A549 (cell line): ENCODE data around the gene TROAP. TPM values are rescaled to one million over a fixed set of nuclear protein-coding genes. Genes with fewer than 3 reads are reported as not detected.
"Not testable (repeated sequence)": the region's sequence is repeated elsewhere in the genome, so short reads cannot be mapped to it uniquely, and the experiment has no call there.

ENCODE experiments used
- ATAC-seq, 2 experiments: fragments of 200-7000 bp in 1 of 2; fragments of >200 bp in 1 of 2; cut with Nextera tagmentation in 1 of 2; cut with Tn5 transposase in 1 of 2; 3 replicates each; pipeline versions ENCODE4 v1.8.0 to v1.9.1; 2018 to 2020; ENCODE audit warnings: mild to moderate bottlenecking in 1 of 2, moderate library complexity in 1 of 2
- CTCF ChIA-PET: fragments of 300-600 bp; sonication (Branson Sonifier 250); formaldehyde crosslinking; extraction: SDS; loops from one replicate; lab custom pipeline; 2021; ENCODE audit warnings: antibody characterized with exemption, inconsistent platforms; lab: Yijun Ruan, JAX
- POLR2A ChIA-PET: fragments of 350-600 bp; formaldehyde crosslinking; extraction: SDS; loops from one replicate; lab custom pipeline; 2021; ENCODE audit warnings: antibody characterized with exemption, inconsistent platforms; lab: Yijun Ruan, JAX
- DNase-seq, 2 experiments: peaks; one replicate each; pipeline versions ENCODE4 v3.0.0 to v3.0.0-alpha.2; 2011 to 2016; ENCODE audit warnings: low read depth in 1 of 2, low spot score in 1 of 2
- FAIRE-seq: peaks from 2 replicates; lab custom pipeline; 2011; peaks lifted over from hg19 to GRCh38; lab: Jason Lieb, UNC
- H3K27ac ChIP-seq, 2 experiments: fragments of >200 bp; sonication (Bioruptor Twin); formaldehyde crosslinking; 3 replicates each; pipeline ENCODE4 v1.5.1; 2016 to 2017
- H3K4me1 ChIP-seq: fragments of >200 bp; sonication (Bioruptor Twin); formaldehyde crosslinking; 3 replicates; pipeline ENCODE4 v1.6.1; 2016
- H3K4me2 ChIP-seq: fragments of >200 bp; sonication (Bioruptor Twin); formaldehyde crosslinking; 3 replicates; pipeline ENCODE4 v1.6.1; 2016
- H3K4me3 ChIP-seq: fragments of >200 bp; sonication (Bioruptor Twin); formaldehyde crosslinking; 3 replicates; pipeline ENCODE4 v1.5.1; 2016
- H3K9me3 ChIP-seq: fragments of >200 bp; sonication (Bioruptor Twin); formaldehyde crosslinking; 3 replicates; pipeline ENCODE4 v1.6.1; 2016
- BHLHE40 ChIP-seq: IDR thresholded peaks from 2 replicates; pipeline ENCODE4 v1.6.1; 2012; ENCODE audit warnings: low read depth, low read length, inconsistent platforms
- CBX8 ChIP-seq: fragments of 200-600 bp; sonication (generic); IDR thresholded peaks from 2 replicates; pipeline ENCODE4 v1.6.1; 2016
- CEBPB ChIP-seq, 2 experiments: fragments of >200 bp in 1 of 2; sonication (Bioruptor Twin) in 1 of 2; formaldehyde crosslinking in 1 of 2; IDR thresholded peaks; 2 replicates each; pipeline ENCODE4 v1.6.1; 2012 to 2016
- ESRRA ChIP-seq: fragments of 150-350 bp; IDR thresholded peaks from 2 replicates; pipeline ENCODE4 v1.6.1; 2014; ENCODE audit warnings: mild to moderate bottlenecking, low read length, borderline replicate concordance
- FOSB ChIP-seq: fragments of 250-450 bp; sonication (Bioruptor Pico); IDR thresholded peaks from 2 replicates; pipeline ENCODE4 v1.5.0; 2020; ENCODE audit warnings: mild to moderate bottlenecking, moderate library complexity
- FOXS1 ChIP-seq: fragments of 250-450 bp; sonication (Bioruptor Pico); IDR thresholded peaks from 2 replicates; pipeline ENCODE4 v1.5.0; 2020; ENCODE audit warnings: mild to moderate bottlenecking, moderate library complexity
- HOXB13 ChIP-seq: fragments of 250-450 bp; sonication (Bioruptor Pico); IDR thresholded peaks from 2 replicates; pipeline ENCODE4 v1.5.0; 2020; ENCODE audit warnings: low read depth, mild to moderate bottlenecking, moderate library complexity
- MAFK ChIP-seq: fragments of 450-650 bp; IDR thresholded peaks from 2 replicates; pipeline ENCODE4 v1.6.1; 2014; ENCODE audit not compliant: partially characterized antibody
- PHF8 ChIP-seq: fragments of 200-600 bp; sonication (generic); IDR thresholded peaks from 2 replicates; pipeline ENCODE4 v1.6.1; 2016; ENCODE audit warnings: low read depth, mild to moderate bottlenecking, antibody characterized with exemption, moderate library complexity, borderline replicate concordance
- RAD21 ChIP-seq, 2 experiments: fragments of >200 bp in 1 of 2; sonication (Bioruptor Twin) in 1 of 2; formaldehyde crosslinking in 1 of 2; IDR thresholded peaks in 1 of 2; conservative IDR thresholded peaks in 1 of 2; 2 replicates in 1 of 2; 3 replicates in 1 of 2; pipeline ENCODE4 v1.6.1; 2012 to 2018; ENCODE audit warnings: inconsistent platforms in 1 of 2
- SREBF2 ChIP-seq: fragments of 450-650 bp; IDR thresholded peaks from 2 replicates; pipeline ENCODE4 v1.6.1; 2014; ENCODE audit warnings: mild to moderate bottlenecking, moderate library complexity
- TFCP2L1 ChIP-seq: fragments of 250-450 bp; sonication (Bioruptor Pico); IDR thresholded peaks from 2 replicates; pipeline ENCODE4 v1.5.0; 2021; ENCODE audit warnings: mild to moderate bottlenecking
- ZC3H11A ChIP-seq: fragments of 450-650 bp; IDR thresholded peaks from 2 replicates; pipeline ENCODE4 v1.6.1; 2014; ENCODE audit warnings: antibody characterized with exemption, mild to moderate bottlenecking
- WGBS: methylation state at CpG from one replicate; pipeline ENCODE4 v1.1.6; 2017; ENCODE audit errors: missing lambda C conversion rate; 5-methylcytosine and 5-hydroxymethylcytosine counted together
- polyA plus RNA-seq, 4 experiments: library from polyadenylated mRNA; depleted of rRNA in 3 of 4; stranded (reverse); fragments of >200 nt; fragmentation: RNase III in 1 of 4; extraction: RNeasy Plus Mini Kit Qiagen cat#74134 plus additional on column Dnase treatment in 1 of 4; gene quantifications; 2 replicates in 3 of 4; 3 replicates in 1 of 4; pipeline ENCODE4 v1.2.3, GENCODE V29; 2011 to 2017
- TF ChIP-seq, protein P1 (sequence below): IDR thresholded peaks from 2 replicates; pipeline ENCODE4 v1.6.1; 2012
- TF ChIP-seq, protein P2 (sequence below): fragments of >200 bp; sonication (Bioruptor Twin); formaldehyde crosslinking; IDR thresholded peaks from 3 replicates; pipeline ENCODE4 v1.6.1; 2016
- TF ChIP-seq, protein P3 (sequence below): fragments of >200 bp; sonication (Bioruptor Twin); formaldehyde crosslinking; IDR thresholded peaks from 3 replicates; pipeline ENCODE4 v1.5.1; 2016
- TF ChIP-seq, protein P4 (sequence below): IDR thresholded peaks from 2 replicates; pipeline ENCODE4 v1.6.1; 2012; ENCODE audit warnings: low read depth, borderline replicate concordance

Gene TROAP
- polyA plus RNA-seq, 2 of the 4 experiments (the other 2 are of a cell fraction) = 50.0 to 55.5 TPM

DNA sequence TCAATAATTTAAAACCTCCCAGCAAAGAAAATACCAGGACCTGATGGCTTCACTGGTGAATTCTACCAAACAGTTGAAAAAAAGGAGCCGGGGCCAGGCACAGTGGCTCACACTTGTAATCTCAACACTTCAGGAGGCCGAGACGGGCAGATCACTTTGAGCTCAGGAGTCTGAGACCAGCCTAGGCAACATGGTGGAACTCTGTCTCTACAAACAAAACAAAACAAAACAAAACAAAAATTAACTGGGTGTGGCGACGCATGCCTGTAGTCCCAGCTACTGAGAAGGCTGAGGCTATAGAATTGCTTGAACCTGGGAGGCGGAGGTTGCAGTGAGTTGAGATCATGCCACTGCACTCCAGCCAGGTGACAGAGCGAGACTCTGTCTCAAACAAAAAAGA, 13.7 kb upstream of the TROAP start:
- Histone ChIP-seq H3K9me3 (no peaks in the 10 kb centered on the region), H3K4me1 (0 out of 3 replicates have a peak, but pooled peaks cover 3% of the 10 kb centered on the region), H3K27ac (no peak overlapping the region), H3K4me3 (no peak overlapping the region), H3K4me2 (no peak overlapping the region)
- POLR2A ChIA-PET = interaction anchor here (0.6 kb wide), 1 partner anchor 200 kb away, joined by 4 read pairs; no protein-coding TSS in a partner anchor
- ATAC-seq = peak in 1 of 2 experiments; percentile 59; a peak in 3 of 6 replicates
- FAIRE-seq = no peak
- 78% methylated on average over 7 of the region's 7 CpGs for WGBS
- CTCF ChIA-PET = interaction anchor here (0.8 to 1.4 kb wide), 2 partner anchors 12 to 27 kb away, joined by 4 read pairs; partner anchors contain the start of gene C1QL4
- TF ChIP-seq, protein P1, sequence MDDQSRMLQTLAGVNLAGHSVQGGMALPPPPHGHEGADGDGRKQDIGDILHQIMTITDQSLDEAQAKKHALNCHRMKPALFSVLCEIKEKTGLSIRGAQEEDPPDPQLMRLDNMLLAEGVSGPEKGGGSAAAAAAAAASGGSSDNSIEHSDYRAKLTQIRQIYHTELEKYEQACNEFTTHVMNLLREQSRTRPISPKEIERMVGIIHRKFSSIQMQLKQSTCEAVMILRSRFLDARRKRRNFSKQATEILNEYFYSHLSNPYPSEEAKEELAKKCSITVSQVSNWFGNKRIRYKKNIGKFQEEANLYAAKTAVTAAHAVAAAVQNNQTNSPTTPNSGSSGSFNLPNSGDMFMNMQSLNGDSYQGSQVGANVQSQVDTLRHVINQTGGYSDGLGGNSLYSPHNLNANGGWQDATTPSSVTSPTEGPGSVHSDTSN = no peak
- DNase-seq = peak in 1 of 2 experiments; percentile 25

DNA sequence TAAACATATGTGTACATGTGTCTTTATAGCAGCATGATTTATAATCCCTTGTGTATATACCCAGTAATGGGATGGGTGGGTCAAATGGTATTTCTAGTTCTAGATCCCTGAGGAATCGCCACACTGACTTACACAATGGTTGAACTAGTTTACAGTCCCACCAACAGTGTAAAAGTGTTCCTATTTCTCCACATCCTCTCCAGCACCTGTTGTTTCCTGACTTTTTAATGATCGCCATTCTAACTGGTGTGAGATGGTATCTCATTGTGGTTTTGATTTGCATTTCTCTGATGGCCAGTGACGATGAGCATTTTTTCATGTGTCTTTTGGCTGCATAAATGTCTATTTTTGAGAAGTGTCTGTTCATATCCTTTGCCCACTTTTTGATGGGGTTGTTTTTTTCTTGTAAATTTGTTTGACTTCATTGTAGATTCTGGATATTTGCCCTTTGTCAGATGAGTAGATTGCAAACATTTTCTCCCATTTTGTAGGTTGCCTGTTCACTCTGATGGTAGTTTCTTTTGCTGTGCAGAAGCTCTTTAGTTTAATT, 12.5 kb upstream of the TROAP start:
- POLR2A ChIA-PET = not testable (repeated sequence)

DNA sequence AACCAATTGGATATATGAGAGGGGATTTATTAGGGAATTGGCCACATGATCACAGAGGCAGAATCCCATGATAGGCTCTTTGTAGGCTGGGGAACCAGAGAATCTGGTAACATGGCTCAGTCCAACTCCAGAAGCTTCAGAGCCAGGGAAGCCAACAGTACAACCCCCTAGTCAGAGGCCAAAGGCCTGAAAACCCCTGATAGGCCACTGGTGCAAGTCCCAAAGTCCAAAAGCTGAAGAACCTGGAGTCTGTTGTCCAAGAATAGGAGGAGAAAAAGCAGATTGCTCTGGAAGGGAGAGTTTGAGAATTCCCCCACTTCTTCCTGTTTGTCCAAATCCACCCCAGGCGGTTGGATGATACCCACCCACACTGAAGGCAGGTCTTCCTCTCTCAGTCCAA, 8.2 kb upstream of the TROAP start:
- TF ChIP-seq, protein P2, sequence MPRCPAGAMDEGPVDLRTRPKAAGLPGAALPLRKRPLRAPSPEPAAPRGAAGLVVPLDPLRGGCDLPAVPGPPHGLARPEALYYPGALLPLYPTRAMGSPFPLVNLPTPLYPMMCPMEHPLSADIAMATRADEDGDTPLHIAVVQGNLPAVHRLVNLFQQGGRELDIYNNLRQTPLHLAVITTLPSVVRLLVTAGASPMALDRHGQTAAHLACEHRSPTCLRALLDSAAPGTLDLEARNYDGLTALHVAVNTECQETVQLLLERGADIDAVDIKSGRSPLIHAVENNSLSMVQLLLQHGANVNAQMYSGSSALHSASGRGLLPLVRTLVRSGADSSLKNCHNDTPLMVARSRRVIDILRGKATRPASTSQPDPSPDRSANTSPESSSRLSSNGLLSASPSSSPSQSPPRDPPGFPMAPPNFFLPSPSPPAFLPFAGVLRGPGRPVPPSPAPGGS = no peak
- TF ChIP-seq MAFK = no peak
- TF ChIP-seq ZC3H11A = no peak
- no peak for TF ChIP-seq CBX8
- TF ChIP-seq SREBF2 = no peak
- no peak for TF ChIP-seq HOXB13 (CRISPR knock-in tag)
- TF ChIP-seq ESRRA = no peak
- TF ChIP-seq PHF8 = no peak
- no peak for TF ChIP-seq BHLHE40
- no peak for TF ChIP-seq FOXS1 (CRISPR knock-in tag)
- no peak for TF ChIP-seq RAD21 (conservative IDR thresholded peaks at IDR 0.05 in 1 of 2, IDR thresholded peaks at IDR 0.05 in 1 of 2)
- TF ChIP-seq, protein P3, sequence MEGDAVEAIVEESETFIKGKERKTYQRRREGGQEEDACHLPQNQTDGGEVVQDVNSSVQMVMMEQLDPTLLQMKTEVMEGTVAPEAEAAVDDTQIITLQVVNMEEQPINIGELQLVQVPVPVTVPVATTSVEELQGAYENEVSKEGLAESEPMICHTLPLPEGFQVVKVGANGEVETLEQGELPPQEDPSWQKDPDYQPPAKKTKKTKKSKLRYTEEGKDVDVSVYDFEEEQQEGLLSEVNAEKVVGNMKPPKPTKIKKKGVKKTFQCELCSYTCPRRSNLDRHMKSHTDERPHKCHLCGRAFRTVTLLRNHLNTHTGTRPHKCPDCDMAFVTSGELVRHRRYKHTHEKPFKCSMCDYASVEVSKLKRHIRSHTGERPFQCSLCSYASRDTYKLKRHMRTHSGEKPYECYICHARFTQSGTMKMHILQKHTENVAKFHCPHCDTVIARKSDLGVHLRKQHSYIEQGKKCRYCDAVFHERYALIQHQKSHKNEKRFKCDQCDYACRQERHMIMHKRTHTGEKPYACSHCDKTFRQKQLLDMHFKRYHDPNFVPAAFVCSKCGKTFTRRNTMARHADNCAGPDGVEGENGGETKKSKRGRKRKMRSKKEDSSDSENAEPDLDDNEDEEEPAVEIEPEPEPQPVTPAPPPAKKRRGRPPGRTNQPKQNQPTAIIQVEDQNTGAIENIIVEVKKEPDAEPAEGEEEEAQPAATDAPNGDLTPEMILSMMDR = no peak
- no peak for TF ChIP-seq TFCP2L1 (CRISPR knock-in tag)
- no peak for TF ChIP-seq CEBPB (IDR thresholded peaks at IDR 0.05)
- TF ChIP-seq, protein P4, sequence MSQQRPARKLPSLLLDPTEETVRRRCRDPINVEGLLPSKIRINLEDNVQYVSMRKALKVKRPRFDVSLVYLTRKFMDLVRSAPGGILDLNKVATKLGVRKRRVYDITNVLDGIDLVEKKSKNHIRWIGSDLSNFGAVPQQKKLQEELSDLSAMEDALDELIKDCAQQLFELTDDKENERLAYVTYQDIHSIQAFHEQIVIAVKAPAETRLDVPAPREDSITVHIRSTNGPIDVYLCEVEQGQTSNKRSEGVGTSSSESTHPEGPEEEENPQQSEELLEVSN = no peak
- no peak for TF ChIP-seq FOSB
- FAIRE-seq = no peak
- POLR2A ChIA-PET = no interaction called here
- Histone ChIP-seq H3K4me2 (no peak overlapping the region), H3K4me1 (peaks cover 7% of the 10 kb centered on the region; the same call in 2 of the 3 replicates), H3K27ac (peak overlapping the region; percentile 20 to 74; a peak in 5 of 6 replicates), H3K4me3 (no peak overlapping the region), H3K9me3 (no peaks in the 10 kb centered on the region)
- no peak for ATAC-seq
- no peak for DNase-seq
- WGBS = 77% methylated on average over 1 of the region's 1 CpG
- CTCF ChIA-PET = interaction anchor here (0.7 to 1.9 kb wide), 7 partner anchors 17 to 265 kb away, joined by 3 to 9 read pairs (median 3); partner anchors contain the start of genes DNAJC22 and PRPH

More for the DNA sequence above, 12.5 kb upstream of the TROAP start:
- DNase-seq, H3K9me3 ChIP-seq, ATAC-seq, H3K4me1 ChIP-seq, H3K4me2 ChIP-seq, CTCF ChIA-PET, FAIRE-seq, H3K27ac ChIP-seq, H3K4me3 ChIP-seq: not testable (repeated sequence)
- 56% methylated on average over 3 of the region's 3 CpGs for WGBS
